ENCODE data around the gene ATCAY.

Gene ATCAY, protein sequence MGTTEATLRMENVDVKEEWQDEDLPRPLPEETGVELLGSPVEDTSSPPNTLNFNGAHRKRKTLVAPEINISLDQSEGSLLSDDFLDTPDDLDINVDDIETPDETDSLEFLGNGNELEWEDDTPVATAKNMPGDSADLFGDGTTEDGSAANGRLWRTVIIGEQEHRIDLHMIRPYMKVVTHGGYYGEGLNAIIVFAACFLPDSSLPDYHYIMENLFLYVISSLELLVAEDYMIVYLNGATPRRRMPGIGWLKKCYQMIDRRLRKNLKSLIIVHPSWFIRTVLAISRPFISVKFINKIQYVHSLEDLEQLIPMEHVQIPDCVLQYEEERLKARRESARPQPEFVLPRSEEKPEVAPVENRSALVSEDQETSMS

GRCh38 chr19:3880471-3881271 is at the start of gene ATCAY:
Gene ATCAY, plus strand, starts transcription at chr19:3880685. Its CDS starts 5,083 bp downstream, at chr19:3885768.
- DNase-seq: no peak

DNA sequence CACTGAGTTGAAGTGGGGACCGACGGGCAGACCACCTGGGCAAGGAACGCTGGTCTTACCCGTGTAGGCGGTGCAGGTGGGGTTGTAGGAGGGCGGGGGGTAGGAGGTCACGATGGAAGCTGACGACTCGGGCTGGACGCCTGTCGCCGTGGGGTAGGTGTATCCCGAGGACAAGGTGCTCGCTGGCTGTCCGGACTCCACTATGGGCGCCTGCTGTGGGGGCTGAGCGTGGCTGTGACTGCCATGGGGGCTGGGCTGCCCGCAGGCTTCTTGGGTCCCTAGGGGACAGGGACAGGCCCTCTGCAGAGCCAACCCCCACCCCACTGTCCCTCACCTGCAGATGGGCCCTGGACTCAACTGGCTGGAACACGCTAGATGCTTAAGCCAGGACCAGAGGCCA is 48.9 kb upstream of the ATCAY start:
- DNase-seq: no peak

GRCh38 chr19:3832001-3832400 is 48.5 kb upstream of the ATCAY start:
- DNase-seq: no peak

DNA sequence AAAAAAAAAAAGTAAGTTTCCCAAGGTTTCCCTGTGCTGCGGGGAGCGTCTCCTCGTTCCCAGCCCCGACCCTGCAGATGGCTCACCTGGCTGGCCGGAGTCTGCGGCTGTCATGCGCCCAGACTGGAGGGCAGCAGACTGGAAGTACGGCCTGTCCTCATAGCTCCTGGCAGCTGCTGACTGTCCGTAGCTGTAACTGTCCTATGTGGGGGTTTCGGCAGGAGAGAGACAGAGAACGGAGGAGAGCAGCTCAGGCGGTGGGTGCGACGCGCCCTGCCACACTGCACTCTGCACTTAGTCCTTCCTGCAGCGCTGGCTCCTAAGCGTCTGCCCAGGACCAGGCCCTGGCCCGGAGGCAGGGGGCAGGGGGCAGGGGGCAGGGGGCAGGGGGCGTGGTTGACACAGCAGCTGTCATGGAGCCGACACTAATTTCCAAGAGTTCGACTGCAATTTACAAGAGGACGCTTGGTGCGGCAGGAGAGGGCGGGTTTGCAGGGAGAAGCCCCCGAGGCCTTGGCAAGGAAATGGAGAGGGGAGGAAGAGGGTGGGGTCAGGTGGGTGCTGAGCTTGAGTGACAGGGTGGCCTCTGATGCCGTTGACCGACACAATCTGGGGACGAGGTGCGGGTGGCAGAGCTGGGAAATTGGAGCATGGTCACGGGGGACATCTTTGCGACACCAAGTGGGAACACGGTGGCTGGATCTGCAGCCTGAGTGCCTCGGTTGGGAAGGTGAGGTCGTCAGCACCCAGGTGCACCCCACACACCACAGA is 46.7 kb upstream of the ATCAY start:
- DNase-seq: no peak

GRCh38 chr19:3834349-3835054 is 46.0 kb upstream of the ATCAY start:
- DNase-seq: no peak

DNA sequence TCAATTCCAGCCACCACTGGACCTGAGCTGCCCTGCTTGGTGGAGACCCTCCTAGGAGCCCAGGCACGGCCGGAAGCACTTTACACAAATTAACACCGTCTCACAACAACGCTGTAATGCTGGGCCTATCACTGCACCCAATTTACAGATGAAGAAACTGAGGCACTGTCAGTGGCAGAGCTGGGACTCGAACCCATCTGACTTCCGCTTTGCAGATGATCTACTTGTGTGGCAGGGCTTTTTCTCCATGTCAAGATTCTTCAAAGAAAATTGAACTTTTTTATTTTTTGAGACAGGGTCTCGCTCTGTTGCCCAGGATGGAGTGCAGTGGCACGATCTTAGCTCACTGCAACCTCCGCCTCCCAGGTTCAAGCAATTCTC is 45.4 kb upstream of the ATCAY start:
- DNase-seq: no peak

- DNase-seq: no peak
Measured at GRCh38 chr19:3836887-3837286, 43.6 kb upstream of the ATCAY start.

- no peak for DNase-seq
Measured at GRCh38 chr19:3837332-3837731, 43.2 kb upstream of the ATCAY start.

DNA sequence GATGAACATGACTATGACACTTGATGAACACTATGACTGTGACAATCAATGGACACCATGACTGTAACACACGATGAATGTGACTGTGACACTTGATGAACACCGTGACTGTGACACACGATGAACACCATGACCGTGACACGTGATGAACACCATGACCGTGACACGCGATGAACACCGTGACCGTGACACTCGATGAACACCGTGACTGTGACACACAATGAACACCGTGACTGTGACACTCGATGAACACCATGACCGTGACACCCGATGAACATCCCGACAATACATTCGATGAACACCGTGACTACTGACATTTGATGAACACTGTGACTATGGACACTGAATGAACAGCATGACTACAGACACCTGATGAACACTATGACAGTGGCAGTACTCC is 42.6 kb upstream of the ATCAY start:
- DNase-seq: no peak

DNA sequence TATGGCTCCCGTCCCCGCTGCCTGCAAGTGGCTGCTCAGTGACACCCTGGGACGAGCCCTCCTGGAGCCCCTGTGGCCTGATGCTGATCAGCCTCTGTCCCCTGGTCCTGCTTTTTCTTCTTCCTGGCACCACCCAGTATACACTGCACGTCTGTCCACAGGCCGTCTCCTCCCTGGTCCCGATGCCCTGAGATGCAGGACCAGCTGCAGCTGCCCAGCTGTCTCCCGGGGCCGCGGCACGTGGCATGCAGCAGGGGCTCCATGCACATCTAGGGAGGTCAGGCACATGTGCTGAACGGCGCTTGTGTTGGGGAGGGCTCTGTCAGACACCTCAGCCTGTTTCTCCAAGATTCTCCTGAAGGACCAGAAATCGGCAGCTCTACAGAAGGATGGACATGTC is 41.8 kb upstream of the ATCAY start:
- DNase-seq: no peak

GRCh38 chr19:3839941-3840340 is 40.5 kb upstream of the ATCAY start:
- DNase-seq: no peak

- DNase-seq: no peak
Measured at GRCh38 chr19:3840804-3841203, 39.7 kb upstream of the ATCAY start.

- no peak for DNase-seq
Measured at GRCh38 chr19:3842948-3843347, 37.5 kb upstream of the ATCAY start.

- no peak for DNase-seq
Measured at GRCh38 chr19:3844596-3844995, 35.9 kb upstream of the ATCAY start.

DNA sequence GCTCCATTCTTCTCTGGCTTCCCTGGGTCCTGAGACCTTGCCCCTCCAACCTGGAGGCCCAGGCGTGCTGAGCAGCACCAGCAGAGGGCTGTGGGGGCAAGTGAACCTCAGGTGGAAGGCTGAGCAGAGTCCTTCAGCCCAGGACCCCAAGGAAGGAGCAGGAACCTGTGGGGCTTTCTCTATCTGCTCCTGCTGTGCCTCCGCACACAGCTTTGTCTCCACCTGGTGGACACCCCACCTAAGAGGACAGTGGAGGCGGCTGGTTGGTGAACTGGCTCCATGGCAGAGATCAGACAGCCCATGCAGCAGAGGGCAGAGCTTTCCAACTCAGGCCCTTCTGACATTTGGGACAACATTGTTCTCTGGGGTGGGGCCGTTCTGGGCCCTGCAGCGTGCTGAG is 31.4 kb upstream of the ATCAY start:
- DNase-seq: no peak

DNA sequence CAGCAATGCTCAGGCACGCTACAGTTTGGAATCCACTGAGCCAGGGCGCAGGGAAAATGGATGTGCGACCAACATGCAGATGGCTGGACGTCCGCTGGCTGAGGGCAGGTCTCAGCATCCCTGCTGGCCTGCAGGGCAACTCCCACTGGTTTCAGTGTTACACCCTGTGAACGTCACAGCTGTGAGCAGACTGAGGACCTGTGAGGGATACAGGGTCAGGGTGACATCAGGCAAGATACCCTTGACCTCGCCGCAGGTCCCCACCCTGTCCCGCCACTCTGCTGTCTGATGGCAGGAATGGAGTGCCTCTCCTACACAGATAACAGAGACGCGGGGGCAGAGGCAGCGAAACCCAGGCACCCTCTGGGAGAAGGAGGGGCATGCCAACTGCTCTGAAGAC is 30.7 kb upstream of the ATCAY start:
- DNase-seq: no peak

DNA sequence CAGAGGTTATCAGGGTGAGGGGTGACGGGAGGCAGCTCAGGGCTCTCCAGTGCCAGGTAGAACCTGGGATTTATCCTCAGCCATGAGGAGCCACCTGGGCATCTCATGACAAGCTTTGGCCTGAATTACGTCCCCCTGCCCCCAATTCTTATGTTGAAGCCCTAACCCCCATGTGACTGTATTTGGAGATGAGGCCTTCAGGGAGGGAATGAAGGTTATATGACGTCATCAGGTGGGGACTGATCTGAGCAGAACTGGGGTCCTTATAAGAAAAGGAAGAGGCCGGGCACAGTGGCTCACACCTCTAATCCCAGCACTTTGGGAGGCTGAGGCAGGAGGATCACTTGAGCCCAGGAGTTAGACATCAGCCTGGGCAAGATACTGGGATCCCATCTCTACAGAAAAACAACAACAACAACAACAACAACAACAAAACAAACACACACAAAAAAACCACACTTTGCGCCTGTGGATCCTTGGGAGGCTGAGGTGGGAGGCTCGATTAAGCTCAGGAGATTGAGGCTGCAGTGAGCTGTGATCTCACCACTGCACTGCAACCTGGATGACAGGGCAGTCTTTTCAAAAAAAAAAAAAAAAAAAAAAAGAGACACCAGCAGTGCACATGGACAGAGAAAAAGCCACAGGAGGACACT is 30.0 kb upstream of the ATCAY start:
- DNase-seq: no peak

DNA sequence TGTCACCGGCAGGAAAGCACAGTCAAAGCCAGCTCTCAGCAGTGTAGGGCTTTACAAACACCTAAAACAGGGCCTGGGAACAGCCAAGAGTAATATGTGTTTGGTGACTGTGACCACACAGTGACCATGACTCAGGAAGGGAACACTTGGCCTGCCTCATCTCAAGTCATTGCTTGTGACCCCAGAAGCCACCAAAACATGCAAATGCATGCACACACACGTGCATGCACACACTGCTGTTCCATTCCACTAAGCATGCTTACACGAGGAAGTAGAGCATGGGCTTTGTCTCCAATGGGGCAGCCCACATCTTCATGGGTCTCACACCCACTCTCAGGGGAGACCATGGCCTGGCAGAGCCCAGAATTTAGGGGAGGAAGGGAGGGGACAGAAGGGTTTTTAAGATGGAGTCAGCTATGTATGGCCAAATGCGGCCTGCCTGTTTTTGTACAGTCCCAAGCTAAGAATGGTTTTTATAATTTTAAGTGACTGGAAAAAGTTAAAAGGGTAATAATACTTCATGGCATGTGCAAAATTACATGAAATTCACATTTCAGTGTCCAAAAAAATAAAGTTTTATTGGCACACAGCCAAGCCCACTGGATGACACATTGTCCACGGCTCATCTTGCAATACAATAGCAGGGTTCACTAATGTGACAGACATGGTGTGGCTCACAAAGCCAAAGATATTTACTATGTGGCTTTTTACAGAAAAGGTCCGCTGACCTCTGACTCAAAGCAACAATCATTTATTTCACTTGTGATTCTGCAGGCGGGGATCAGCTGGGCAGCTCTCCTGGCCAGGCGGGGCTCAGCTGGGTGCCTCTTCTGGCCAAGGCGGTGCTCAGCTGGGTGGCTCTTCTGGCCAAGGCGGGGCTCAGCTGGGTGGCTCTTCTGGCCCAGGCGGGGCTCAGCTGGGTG is 29.0 kb upstream of the ATCAY start:
- no peak for DNase-seq

- DNase-seq: no peak
Measured at GRCh38 chr19:3852177-3852511, 28.3 kb upstream of the ATCAY start.

DNA sequence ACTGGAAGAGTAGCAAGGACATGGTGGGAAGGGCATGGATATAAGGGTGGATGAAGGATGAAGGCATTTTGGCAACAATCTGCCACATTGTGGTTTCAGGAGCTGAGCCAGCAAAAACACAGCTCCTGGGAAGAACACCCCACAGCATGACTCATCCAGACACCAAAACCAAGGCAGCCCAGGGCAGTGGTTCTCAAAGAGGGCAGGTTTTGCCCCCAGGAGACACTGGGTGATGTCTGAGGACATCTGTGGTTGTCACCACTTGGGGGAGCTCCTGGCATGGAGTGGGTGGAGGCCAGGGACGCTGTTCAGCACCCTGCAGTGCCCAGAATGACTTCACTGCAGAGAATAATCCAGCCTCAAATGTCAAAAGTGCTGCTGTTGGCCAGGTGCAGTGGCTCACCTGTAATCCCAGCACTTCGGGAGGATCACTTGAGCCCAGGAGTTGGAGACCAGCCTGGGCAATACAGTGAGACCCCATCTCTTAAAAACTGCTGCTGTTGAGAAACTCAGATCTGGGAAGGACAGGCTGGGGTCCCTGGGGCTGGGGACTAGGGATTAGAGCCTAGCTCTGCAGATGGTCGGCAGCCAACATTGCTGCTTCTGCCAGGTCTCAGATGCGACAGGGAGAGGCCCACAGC is 27.8 kb upstream of the ATCAY start:
- DNase-seq: no peak

- DNase-seq: no peak
Measured at GRCh38 chr19:3855320-3855719, 25.2 kb upstream of the ATCAY start.
